ENCODE results near the gene CEP126. TPM values are rescaled to one million over a fixed set of nuclear protein-coding genes. Genes with fewer than 3 reads are reported as not detected.
"Not testable (repeated sequence)": the region's sequence is repeated elsewhere in the genome, so short reads cannot be mapped to it uniquely, and the experiment has no call there.

CEP126 gene
- total RNA-seq, 2 donors from 2014 or later, result 1.5 to 2.5 TPM

- H3K4me1 Mint-ChIP-seq (ENCODE audit: low read depth in 2 of 2), result no peaks in the 10 kb centered on the region
- H3K27ac Mint-ChIP-seq, result no peak overlapping the region
- no peaks in the 10 kb centered on the region for H3K36me3 Mint-ChIP-seq
- no peak overlapping the region for H3K4me3 Mint-ChIP-seq
- H3K27me3 Mint-ChIP-seq, result no peaks in the 10 kb centered on the region
- no peaks in the 10 kb centered on the region for H3K9me3 Mint-ChIP-seq
- DNase-seq (ENCODE audit: low spot score), result no peak
- ATAC-seq, result no peak
Measured at GRCh38 chr11:101955278-101955677, 40.5 kb downstream of the CEP126 start.

GRCh38 chr11:101955701-101956100, 40.9 kb downstream of the CEP126 start:
- Mint-ChIP-seq H3K36me3 (no peaks in the 10 kb centered on the region), H3K4me3 (no peak overlapping the region), H3K27me3 (no peaks in the 10 kb centered on the region), H3K4me1 (ENCODE audit: low read depth in 2 of 2) (no peaks in the 10 kb centered on the region), H3K27ac (no peak overlapping the region), H3K9me3 (no peaks in the 10 kb centered on the region)
- no peak for DNase-seq (ENCODE audit: low spot score)
- ATAC-seq, result no peak

DNA sequence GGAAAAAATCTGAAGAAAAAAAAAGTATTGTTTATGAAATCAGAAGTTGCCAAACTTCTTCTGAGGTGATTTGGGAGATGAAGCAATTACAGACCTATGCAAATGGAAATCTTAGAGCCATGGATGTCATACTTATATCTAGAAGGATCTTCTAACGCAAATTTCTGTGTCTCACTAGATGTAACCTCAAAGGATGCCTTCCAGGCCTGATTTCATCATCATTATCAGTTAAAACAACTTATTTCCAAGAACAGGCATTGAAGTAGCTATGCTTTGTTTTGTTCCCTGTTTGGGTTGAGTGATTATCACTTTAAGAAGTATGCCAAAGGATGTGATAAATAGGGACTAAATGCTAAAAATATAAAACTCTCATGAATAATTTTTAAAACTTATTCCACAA, 45.4 kb downstream of the CEP126 start:
- no peaks in the 10 kb centered on the region for H3K27me3 Mint-ChIP-seq
- peaks cover 9% of the 10 kb centered on the region for H3K36me3 Mint-ChIP-seq

DNA sequence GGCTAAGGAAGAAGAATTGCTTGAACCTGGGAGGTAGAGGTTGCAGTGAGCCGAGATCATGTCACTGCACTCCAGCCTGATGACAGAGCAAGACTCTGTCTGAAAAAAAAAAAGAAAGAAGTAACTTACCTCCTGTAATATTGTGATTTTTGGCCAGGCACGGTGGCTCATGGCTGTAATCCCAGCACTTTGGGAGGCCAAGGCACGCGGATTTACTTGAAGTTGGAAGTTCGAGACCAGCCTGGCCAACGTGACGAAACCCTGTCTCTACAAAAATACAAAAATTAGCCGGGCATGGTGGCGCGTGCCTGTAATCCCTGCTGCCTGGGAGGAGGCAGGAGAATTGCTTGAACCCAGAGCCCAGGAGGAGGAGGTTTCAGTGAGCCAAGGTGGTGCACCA, 49.4 kb downstream of the CEP126 start:
- DNase-seq (ENCODE audit: low spot score); H3K27me3 Mint-ChIP-seq; H3K9me3 Mint-ChIP-seq; ATAC-seq; H3K36me3 Mint-ChIP-seq; H3K27ac Mint-ChIP-seq; H3K4me1 Mint-ChIP-seq (ENCODE audit: low read depth in 2 of 2); H3K4me3 Mint-ChIP-seq: not testable (repeated sequence)

More for the DNA sequence above, 45.4 kb downstream of the CEP126 start:
- Mint-ChIP-seq H3K4me3 (no peak overlapping the region), H3K4me1 (ENCODE audit: low read depth in 2 of 2) (no peaks in the 10 kb centered on the region), H3K9me3 (no peaks in the 10 kb centered on the region), H3K27ac (no peak overlapping the region)
- DNase-seq (ENCODE audit: low spot score) (no peak), ATAC-seq (no peak)

DNA sequence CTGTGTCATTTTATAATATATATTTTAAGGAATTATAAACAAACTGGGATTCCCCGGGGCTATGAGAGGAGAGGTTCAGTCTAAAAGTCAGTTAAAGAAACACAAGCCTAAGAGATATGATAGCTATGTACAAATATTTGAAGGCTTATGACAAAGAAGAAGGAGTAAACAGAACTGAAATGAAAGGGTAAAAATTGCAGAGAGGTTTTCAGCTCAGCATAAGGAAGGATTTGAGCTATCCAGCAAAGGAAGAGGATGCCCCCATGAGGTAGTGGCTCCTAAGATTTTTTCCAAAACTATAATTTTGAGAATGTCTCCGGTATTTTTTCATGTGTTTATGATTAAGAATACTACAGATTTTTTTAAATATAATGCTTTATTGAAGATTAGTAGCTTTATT, 59.4 kb downstream of the CEP126 start:
- Mint-ChIP-seq H3K27me3 (no peaks in the 10 kb centered on the region), H3K9me3 (no peaks in the 10 kb centered on the region), H3K4me1 (ENCODE audit: low read depth in 2 of 2) (no peaks in the 10 kb centered on the region), H3K27ac (no peak overlapping the region), H3K36me3 (peaks cover 4% of the 10 kb centered on the region), H3K4me3 (no peak overlapping the region)
- DNase-seq (ENCODE audit: low spot score), result no peak
- ATAC-seq, result no peak

GRCh38 chr11:101974771-101975170, 60.0 kb downstream of the CEP126 start:
- Mint-ChIP-seq H3K4me1 (ENCODE audit: low read depth in 2 of 2) (no peaks in the 10 kb centered on the region), H3K4me3 (no peak overlapping the region), H3K36me3 (peaks cover 4% of the 10 kb centered on the region), H3K27ac (no peak overlapping the region), H3K9me3 (no peaks in the 10 kb centered on the region), H3K27me3 (no peaks in the 10 kb centered on the region)
- ATAC-seq, result no peak
- no peak for DNase-seq (ENCODE audit: low spot score)

GRCh38 chr11:101975734-101976133, 60.9 kb downstream of the CEP126 start:
- no peak for DNase-seq (ENCODE audit: low spot score)
- Mint-ChIP-seq H3K27ac (no peak overlapping the region), H3K4me3 (no peak overlapping the region), H3K27me3 (no peaks in the 10 kb centered on the region), H3K9me3 (no peaks in the 10 kb centered on the region), H3K36me3 (peaks cover 9% of the 10 kb centered on the region), H3K4me1 (ENCODE audit: low read depth in 2 of 2) (no peaks in the 10 kb centered on the region)
- ATAC-seq, result no peak

DNA sequence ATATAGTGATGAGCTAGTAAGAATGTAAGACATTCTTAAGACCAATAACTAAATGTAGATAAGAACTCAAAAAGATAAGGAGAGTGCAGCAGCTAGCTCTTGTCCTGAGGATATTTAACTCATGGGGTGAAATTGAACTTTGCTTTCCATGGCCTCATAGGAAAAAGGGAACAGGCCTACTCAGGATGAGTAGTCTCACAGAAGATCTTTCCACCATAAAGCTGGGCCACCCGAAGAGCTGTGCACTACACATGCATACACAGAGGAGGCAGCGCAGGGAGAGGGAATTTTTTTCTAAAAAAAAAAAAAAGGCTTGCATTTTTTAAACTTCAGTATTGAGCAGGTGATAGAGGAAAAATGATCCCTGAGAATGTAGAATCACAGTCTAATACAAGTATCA, 72.6 kb downstream of the CEP126 start:
- Mint-ChIP-seq H3K4me1 (ENCODE audit: low read depth in 2 of 2) (no peaks in the 10 kb centered on the region), H3K9me3 (no peaks in the 10 kb centered on the region), H3K27me3 (no peaks in the 10 kb centered on the region), H3K36me3 (peaks cover 6% of the 10 kb centered on the region), H3K27ac (no peak overlapping the region), H3K4me3 (no peak overlapping the region)
- DNase-seq (ENCODE audit: low spot score), result no peak
- ATAC-seq, result no peak

DNA sequence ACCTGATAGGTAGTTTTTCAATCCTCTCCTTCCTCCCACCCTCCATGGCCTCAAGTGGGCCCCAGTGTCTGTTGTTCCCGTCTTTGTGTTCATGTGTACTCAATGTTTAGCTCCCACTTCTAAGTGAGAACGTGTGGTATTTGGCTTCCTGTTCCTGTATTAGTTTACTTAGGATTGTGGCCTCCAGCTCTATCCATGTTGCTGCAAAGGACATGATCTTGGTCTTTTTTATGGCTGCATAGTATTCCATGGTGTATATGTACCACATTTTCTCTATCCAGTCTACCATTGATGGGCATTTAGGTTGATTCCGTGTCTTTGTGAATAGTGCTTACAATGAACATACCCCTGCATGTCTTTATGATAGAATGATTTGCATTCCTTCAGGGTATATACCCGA, 78.4 kb downstream of the CEP126 start:
- no peaks in the 10 kb centered on the region for H3K36me3 Mint-ChIP-seq
- H3K4me1 Mint-ChIP-seq (ENCODE audit: low read depth in 2 of 2), result no peaks in the 10 kb centered on the region
- no peaks in the 10 kb centered on the region for H3K27me3 Mint-ChIP-seq
- ATAC-seq (no peak), DNase-seq (ENCODE audit: low spot score) (no peak)
- H3K4me3 Mint-ChIP-seq, result no peak overlapping the region
- H3K9me3 Mint-ChIP-seq, result peaks cover 3% of the 10 kb centered on the region
- no peak overlapping the region for H3K27ac Mint-ChIP-seq

GRCh38 chr11:101994052-101994469, 79.3 kb downstream of the CEP126 start:
- H3K4me3 Mint-ChIP-seq; H3K27me3 Mint-ChIP-seq; H3K27ac Mint-ChIP-seq; H3K9me3 Mint-ChIP-seq; H3K36me3 Mint-ChIP-seq; DNase-seq (ENCODE audit: low spot score); ATAC-seq; H3K4me1 Mint-ChIP-seq (ENCODE audit: low read depth in 2 of 2): not testable (repeated sequence)

- no peaks in the 10 kb centered on the region for H3K36me3 Mint-ChIP-seq
- no peak for ATAC-seq
- DNase-seq (ENCODE audit: low spot score), result no peak
- H3K9me3 Mint-ChIP-seq, result peaks cover 3% of the 10 kb centered on the region
- H3K4me1 Mint-ChIP-seq (ENCODE audit: low read depth in 2 of 2), result no peaks in the 10 kb centered on the region
- no peak overlapping the region for H3K27ac Mint-ChIP-seq
- H3K4me3 Mint-ChIP-seq, result no peak overlapping the region
- H3K27me3 Mint-ChIP-seq, result no peaks in the 10 kb centered on the region
Measured at GRCh38 chr11:101996111-101996510, 81.3 kb downstream of the CEP126 start.

GRCh38 chr11:102001657-102002338, 87.0 kb downstream of the CEP126 start:
- no peaks in the 10 kb centered on the region for H3K9me3 Mint-ChIP-seq
- DNase-seq (ENCODE audit: low spot score) (no peak), ATAC-seq (no peak)
- no peaks in the 10 kb centered on the region for H3K36me3 Mint-ChIP-seq
- H3K4me1 Mint-ChIP-seq (ENCODE audit: low read depth in 2 of 2), result no peaks in the 10 kb centered on the region
- H3K27ac Mint-ChIP-seq, result no peak overlapping the region
- no peak overlapping the region for H3K4me3 Mint-ChIP-seq
- no peaks in the 10 kb centered on the region for H3K27me3 Mint-ChIP-seq

DNA sequence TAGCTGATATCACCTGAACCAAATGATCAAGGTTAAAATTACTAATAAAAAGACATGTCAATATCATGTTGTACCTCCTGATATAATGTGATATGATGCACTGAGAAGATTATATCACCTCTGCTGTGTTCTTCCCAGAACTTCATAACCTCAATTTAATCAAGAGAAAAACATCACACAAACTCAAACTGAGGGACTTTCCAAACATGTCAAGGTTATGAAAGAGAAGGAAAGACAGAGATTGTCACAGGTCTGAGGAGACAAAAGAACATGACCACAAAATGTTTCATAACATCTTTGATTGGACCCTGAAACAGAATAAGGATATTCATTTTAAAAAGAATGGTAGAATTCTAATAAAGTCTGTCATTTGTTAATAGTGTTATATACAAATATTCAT, 89.4 kb downstream of the CEP126 start:
- Mint-ChIP-seq H3K27ac (no peak overlapping the region), H3K4me3 (no peak overlapping the region), H3K9me3 (no peaks in the 10 kb centered on the region), H3K4me1 (ENCODE audit: low read depth in 2 of 2) (no peaks in the 10 kb centered on the region), H3K27me3 (no peaks in the 10 kb centered on the region), H3K36me3 (no peaks in the 10 kb centered on the region)
- DNase-seq (ENCODE audit: low spot score) (no peak), ATAC-seq (no peak)

DNA sequence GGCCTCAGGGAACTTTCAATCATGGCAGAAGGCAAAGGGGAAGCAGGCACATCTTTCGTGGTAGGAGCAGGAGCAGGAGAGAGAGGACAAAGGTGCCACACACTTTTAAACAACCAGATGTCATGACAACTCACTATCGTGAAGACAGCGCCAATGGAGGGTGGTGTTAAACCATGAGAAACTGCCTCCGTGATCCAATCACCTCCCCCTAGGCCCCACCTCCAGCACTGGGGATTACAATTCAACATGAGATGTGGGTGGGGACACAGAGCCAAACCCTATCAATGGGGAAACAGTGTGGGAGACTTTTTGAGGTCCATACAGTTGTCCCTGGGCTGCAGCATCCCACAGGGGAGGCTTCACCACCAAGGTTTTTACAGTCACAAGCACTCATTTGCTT, 90.5 kb downstream of the CEP126 start:
- Mint-ChIP-seq H3K9me3 (no peaks in the 10 kb centered on the region), H3K4me3 (no peak overlapping the region), H3K36me3 (no peaks in the 10 kb centered on the region), H3K4me1 (ENCODE audit: low read depth in 2 of 2) (no peaks in the 10 kb centered on the region), H3K27ac (no peak overlapping the region), H3K27me3 (peaks cover 6 to 8% of the 10 kb centered on the region in 2 donors)
- ATAC-seq, result no peak
- no peak for DNase-seq (ENCODE audit: low spot score)
